ENCODE measurements around the gene RNF151.
A peak's percentile ranks its signal among the peaks of the same experiment; 100 is the strongest.
"Not testable (repeated sequence)": the region's sequence is repeated elsewhere in the genome, so short reads cannot be mapped to it uniquely, and the experiment has no call there.

The RNF151 gene

GRCh38 chr16:1939833-1940232, 26.8 kb upstream of the RNF151 start:
- not testable (repeated sequence) for DNase-seq

- DNase-seq = no peak
Observed at GRCh38 chr16:1940273-1941161, 26.1 kb upstream of the RNF151 start.

GRCh38 chr16:1941162-1942046, 25.3 kb upstream of the RNF151 start:
- no peak for DNase-seq

- DNase-seq = no peak
Observed at GRCh38 chr16:1942047-1942809, 24.4 kb upstream of the RNF151 start.

GRCh38 chr16:1942810-1943726, 23.6 kb upstream of the RNF151 start, which contains the start of gene MSRB1:
Gene MSRB1, minus strand, starts transcription at chr16:1943199. Its CDS starts 43 bp downstream, at chr16:1943156.
- peak; percentile 98 for DNase-seq

- no peak for DNase-seq
Observed at GRCh38 chr16:1944612-1945199, 21.9 kb upstream of the RNF151 start.

GRCh38 chr16:1945559-1946391, 20.9 kb upstream of the RNF151 start:
- DNase-seq = no peak

- no peak for DNase-seq
Observed at GRCh38 chr16:1946495-1947368, 19.9 kb upstream of the RNF151 start.

- DNase-seq = no peak
Observed at GRCh38 chr16:1947369-1947670, 19.3 kb upstream of the RNF151 start.

GRCh38 chr16:1949507-1949906, 17.1 kb upstream of the RNF151 start:
- no peak for DNase-seq

- DNase-seq = no peak
Observed at GRCh38 chr16:1950047-1950446, 16.6 kb upstream of the RNF151 start.

GRCh38 chr16:1950559-1950958, 16.1 kb upstream of the RNF151 start:
- no peak for DNase-seq

GRCh38 chr16:1953734-1954133, 12.9 kb upstream of the RNF151 start:
- no peak for DNase-seq

- DNase-seq = not testable (repeated sequence)
Observed at GRCh38 chr16:1957434-1958142, 9.1 kb upstream of the RNF151 start.

- not testable (repeated sequence) for DNase-seq
Observed at GRCh38 chr16:1958143-1958491, 8.5 kb upstream of the RNF151 start.

- no peak for DNase-seq
Observed at GRCh38 chr16:1958715-1959268, 7.9 kb upstream of the RNF151 start.

GRCh38 chr16:1959269-1960039, 7.2 kb upstream of the RNF151 start, which contains the start of gene NDUFB10:
Gene NDUFB10, plus strand, starts transcription at chr16:1959538. Its CDS starts 87 bp downstream, at chr16:1959625.
- peak; percentile 73 for DNase-seq

All from kidney glomerular epithelial cell (primary cell).